Astrocyte (in vitro differentiated cells and primary cell): ENCODE measurements around the gene PPP2R2B. TPM values are rescaled to one million over a fixed set of nuclear protein-coding genes. Genes with fewer than 3 reads are reported as not detected.
"Not testable (repeated sequence)": the region's sequence is repeated elsewhere in the genome, so short reads cannot be mapped to it uniquely, and the experiment has no call there.

Experiments
- DNase-seq: peaks from one replicate; pipeline ENCODE4 v3.0.0-alpha.2; 2010; ENCODE audit warnings: low read depth
- FAIRE-seq: peaks from 2 replicates; lab custom pipeline; 2011; peaks lifted over from hg19 to GRCh38; lab: Jason Lieb, UNC
- H2AFZ ChIP-seq: 2 replicates; pipeline ENCODE4 v1.6.0; 2012; ENCODE audit warnings: low read depth, low read length, inconsistent platforms
- H3K27ac ChIP-seq: 2 replicates; pipeline ENCODE4 v1.5.1; 2011; ENCODE audit warnings: low read depth, low read length, inconsistent platforms
- H3K27me3 ChIP-seq: 2 replicates; pipeline ENCODE4 v1.6.0; 2011; ENCODE audit warnings: low read length, inconsistent platforms; ENCODE audit not compliant: insufficient read depth
- H3K36me3 ChIP-seq: 2 replicates; pipeline ENCODE4 v1.5.1; 2011; ENCODE audit warnings: low read length, inconsistent platforms; ENCODE audit not compliant: insufficient read depth
- H3K4me1 ChIP-seq: 2 replicates; pipeline ENCODE4 v1.5.1; 2011; ENCODE audit warnings: low read length, inconsistent platforms; ENCODE audit not compliant: insufficient read depth
- H3K4me2 ChIP-seq: 2 replicates; pipeline ENCODE4 v1.6.0; 2012; ENCODE audit warnings: low read length, inconsistent platforms
- H3K4me3 ChIP-seq: 2 replicates; pipeline ENCODE4 v1.5.1; 2011; ENCODE audit warnings: low read depth, mild to moderate bottlenecking, low read length, inconsistent platforms; ENCODE audit not compliant: insufficient read depth
- H3K79me2 ChIP-seq: 2 replicates; pipeline ENCODE4 v1.6.0; 2012; ENCODE audit warnings: mild to moderate bottlenecking, low read length, inconsistent platforms; ENCODE audit not compliant: insufficient read depth
- H3K9ac ChIP-seq: 2 replicates; pipeline ENCODE4 v1.6.0; 2012; ENCODE audit warnings: mild to moderate bottlenecking, low read length, inconsistent platforms
- H3K9me3 ChIP-seq: 2 replicates; pipeline ENCODE4 v1.5.1; 2012; ENCODE audit warnings: low read depth, mild to moderate bottlenecking, low read length, inconsistent platforms; ENCODE audit not compliant: insufficient read depth
- H4K20me1 ChIP-seq: 2 replicates; pipeline ENCODE4 v1.6.0; 2012; ENCODE audit warnings: low read length, inconsistent platforms; ENCODE audit not compliant: insufficient read depth
- H3K27ac Mint-ChIP-seq: one replicate; pipeline ENCODE4 v1.8.0; 2021; ENCODE audit warnings: mild to moderate bottlenecking, mixed read lengths; ENCODE audit not compliant: unreplicated experiment
- H3K27me3 Mint-ChIP-seq: one replicate; pipeline ENCODE4 v1.8.0; 2021; ENCODE audit warnings: low read depth, mixed read lengths; ENCODE audit not compliant: unreplicated experiment
- H3K36me3 Mint-ChIP-seq: one replicate; pipeline ENCODE4 v1.8.0; 2021; ENCODE audit warnings: low read depth, mixed read lengths; ENCODE audit not compliant: unreplicated experiment
- H3K4me1 Mint-ChIP-seq: one replicate; pipeline ENCODE4 v1.8.0; 2021; ENCODE audit warnings: low read depth, mixed read lengths; ENCODE audit not compliant: unreplicated experiment
- H3K4me3 Mint-ChIP-seq: one replicate; pipeline ENCODE4 v1.8.0; 2021; ENCODE audit warnings: mild to moderate bottlenecking, moderate library complexity, mixed read lengths; ENCODE audit not compliant: unreplicated experiment
- H3K9me3 Mint-ChIP-seq: one replicate; pipeline ENCODE4 v1.8.0; 2021; ENCODE audit warnings: mild to moderate bottlenecking, mixed read lengths; ENCODE audit not compliant: unreplicated experiment
- CTCF ChIP-seq: IDR thresholded peaks from 2 replicates; pipeline ENCODE4 v1.5.1; 2011; ENCODE audit warnings: low read depth, mild to moderate bottlenecking, inconsistent platforms, low read length, moderate library complexity; ENCODE audit not compliant: insufficient read depth
- EZH2 ChIP-seq: IDR thresholded peaks from 2 replicates; pipeline ENCODE4 v1.6.1; 2012; ENCODE audit warnings: mild to moderate bottlenecking, low read length, inconsistent platforms; ENCODE audit not compliant: insufficient read depth
- total RNA-seq: library from RNA; stranded (reverse); gene quantifications from 2 replicates; pipeline ENCODE4 v1.2.1, GENCODE V29; 2021

Gene PPP2R2B
- total RNA-seq, 1 donor from 2014 or later: 5.2 TPM

GRCh38 chr5:146620669-146621051 is 257.9 kb downstream of the PPP2R2B start:
- no peaks in the 10 kb centered on the region for H3K4me1 Mint-ChIP-seq
- no peak overlapping the region for H3K4me3 Mint-ChIP-seq
- H3K36me3 Mint-ChIP-seq: no peaks in the 10 kb centered on the region
- Histone ChIP-seq H3K4me1 (no peaks in the 10 kb centered on the region), H3K27me3 (no peaks in the 10 kb centered on the region), H3K36me3 (no peaks in the 10 kb centered on the region), H3K9me3 (no peaks in the 10 kb centered on the region), H3K9ac (no peak overlapping the region), H3K27ac (no peak overlapping the region), H3K4me2 (no peak overlapping the region), H3K79me2 (no peaks in the 10 kb centered on the region), H3K4me3 (no peak overlapping the region), H4K20me1 (no peaks in the 10 kb centered on the region), H2AFZ (no peak overlapping the region)
- no peak for DNase-seq
- TF ChIP-seq CTCF (no peak), EZH2 (no peak)
- peaks cover under 1% of the 10 kb centered on the region for H3K9me3 Mint-ChIP-seq
- no peak overlapping the region for H3K27ac Mint-ChIP-seq
- H3K27me3 Mint-ChIP-seq: no peaks in the 10 kb centered on the region
- FAIRE-seq: no peak

DNA sequence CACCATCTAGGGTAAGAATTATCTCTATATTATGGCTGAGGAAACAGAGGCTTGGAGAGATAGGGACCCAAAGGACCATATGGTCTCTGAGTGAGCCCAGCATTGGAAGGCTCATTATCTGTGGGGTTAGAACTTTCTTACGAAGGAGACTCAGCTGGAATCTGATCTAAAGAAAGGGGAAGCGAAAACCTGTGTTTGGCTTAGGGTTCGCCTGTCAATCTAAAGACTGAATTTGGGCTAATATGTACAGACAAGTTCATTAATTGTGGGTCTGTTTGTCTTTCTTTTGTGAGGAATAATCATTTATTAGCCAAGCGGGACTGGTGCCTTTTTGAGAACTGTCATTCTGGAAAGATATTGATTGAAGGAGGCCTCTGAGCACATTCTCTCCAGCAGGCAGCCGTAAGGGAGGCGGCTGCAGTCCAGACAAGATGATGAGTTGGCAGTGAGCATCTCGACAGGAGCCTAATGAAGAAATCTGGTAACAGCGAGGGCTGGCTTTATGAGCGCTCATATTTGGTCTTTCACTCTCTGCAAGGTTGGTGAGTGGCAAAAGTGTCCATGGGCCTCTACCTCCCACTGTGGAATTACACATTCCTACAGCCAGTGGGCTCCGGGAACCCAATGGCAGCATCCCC is 258.4 kb downstream of the PPP2R2B start:
- Mint-ChIP-seq H3K4me3 (no peak overlapping the region), H3K27ac (no peak overlapping the region), H3K27me3 (no peaks in the 10 kb centered on the region), H3K36me3 (no peaks in the 10 kb centered on the region), H3K4me1 (no peaks in the 10 kb centered on the region), H3K9me3 (peaks cover 3% of the 10 kb centered on the region)
- Histone ChIP-seq H3K9me3 (no peaks in the 10 kb centered on the region), H3K36me3 (no peaks in the 10 kb centered on the region), H4K20me1 (no peaks in the 10 kb centered on the region), H3K4me2 (no peak overlapping the region), H3K27ac (no peak overlapping the region), H3K4me1 (no peaks in the 10 kb centered on the region), H3K9ac (no peak overlapping the region), H3K27me3 (no peaks in the 10 kb centered on the region), H3K79me2 (no peaks in the 10 kb centered on the region), H3K4me3 (no peak overlapping the region), H2AFZ (no peak overlapping the region)
- TF ChIP-seq EZH2 (no peak), CTCF (no peak)
- DNase-seq (no peak), FAIRE-seq (no peak)

GRCh38 chr5:146618434-146618833 is 260.1 kb downstream of the PPP2R2B start:
- Mint-ChIP-seq H3K4me3 (no peak overlapping the region), H3K27me3 (no peaks in the 10 kb centered on the region), H3K9me3 (peaks cover 3% of the 10 kb centered on the region), H3K36me3 (no peaks in the 10 kb centered on the region), H3K4me1 (no peaks in the 10 kb centered on the region), H3K27ac (no peak overlapping the region)
- no peak for DNase-seq
- Histone ChIP-seq H3K27ac (no peak overlapping the region), H3K9me3 (no peaks in the 10 kb centered on the region), H3K27me3 (no peaks in the 10 kb centered on the region), H3K9ac (no peak overlapping the region), H3K36me3 (no peaks in the 10 kb centered on the region), H3K79me2 (no peaks in the 10 kb centered on the region), H3K4me3 (no peak overlapping the region), H2AFZ (no peak overlapping the region), H3K4me2 (no peak overlapping the region), H4K20me1 (no peaks in the 10 kb centered on the region), H3K4me1 (no peaks in the 10 kb centered on the region)
- no peak for TF ChIP-seq CTCF
- no peak for TF ChIP-seq EZH2
- no peak for FAIRE-seq

DNA sequence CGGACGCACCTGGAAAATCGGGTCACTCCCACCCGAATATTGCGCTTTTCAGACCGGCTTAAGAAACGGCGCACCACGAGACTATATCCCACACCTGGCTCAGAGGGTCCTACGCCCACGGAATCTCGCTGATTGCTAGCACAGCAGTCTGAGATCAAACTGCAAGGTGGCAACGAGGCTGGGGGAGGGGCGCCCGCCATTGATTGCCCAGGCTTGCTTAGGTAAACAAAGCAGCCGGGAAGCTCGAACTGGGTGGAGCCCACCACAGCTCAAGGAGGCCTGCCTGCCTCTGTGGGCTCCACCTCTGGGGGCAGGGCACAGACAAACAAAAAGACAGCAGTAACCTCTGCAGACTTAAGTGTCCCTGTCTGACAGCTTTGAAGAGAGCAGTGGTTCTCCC is 268.8 kb downstream of the PPP2R2B start:
- H3K36me3 ChIP-seq, FAIRE-seq, H2AFZ ChIP-seq, H3K79me2 ChIP-seq, H3K4me1 Mint-ChIP-seq, H3K27ac ChIP-seq, H3K9me3 ChIP-seq, DNase-seq, H3K27me3 ChIP-seq, H3K9me3 Mint-ChIP-seq, H3K4me1 ChIP-seq, H3K27ac Mint-ChIP-seq, H3K27me3 Mint-ChIP-seq, H3K36me3 Mint-ChIP-seq, H4K20me1 ChIP-seq, H3K4me3 Mint-ChIP-seq, H3K4me3 ChIP-seq, H3K9ac ChIP-seq, H3K4me2 ChIP-seq: not testable (repeated sequence)
